SU-DHL-6 (cell line): ENCODE results near the gene APLNR.

Experiments used
- H2AFZ ChIP-seq: fragments of 200-600 bp; sonication (generic); 2 replicates; pipeline ENCODE4 v1.6.1; 2014; ENCODE audit warnings: low read depth, mild to moderate bottlenecking, moderate library complexity, mixed read lengths, antibody characterized with exemption, low read length; ENCODE audit not compliant: severe bottlenecking
- H3F3A ChIP-seq: fragments of 200-600 bp; shearing (Covaris generic); 2 replicates; pipeline ENCODE4 v1.6.0; 2016; ENCODE audit warnings: antibody characterized with exemption, mild to moderate bottlenecking; ENCODE audit not compliant: insufficient read depth
- H3K27ac ChIP-seq: fragments of 200-600 bp; sonication (generic); 2 replicates; pipeline ENCODE4 v1.5.1; 2016; ENCODE audit warnings: low read depth, mild to moderate bottlenecking, low read length, moderate library complexity, mixed read lengths
- H3K27me3 ChIP-seq: fragments of 200-600 bp; sonication (generic), shearing (Covaris generic); 2 replicates; pipeline ENCODE4 v1.6.0; 2014; ENCODE audit warnings: mild to moderate bottlenecking, low read length
- H3K36me3 ChIP-seq: fragments of 200-600 bp; sonication (generic); 2 replicates; pipeline ENCODE4 v1.6.1; 2014; ENCODE audit warnings: mild to moderate bottlenecking, low read length, mixed read lengths
- H3K4me2 ChIP-seq: fragments of 300-600, 200-600 bp; shearing (Covaris generic), sonication (generic); 2 replicates; pipeline ENCODE4 v1.6.0; 2014; ENCODE audit warnings: low read length, low read depth, mild to moderate bottlenecking; ENCODE audit not compliant: poor library complexity, severe bottlenecking
- H3K4me3 ChIP-seq: fragments of 200-600 bp; sonication (generic); 2 replicates; pipeline ENCODE4 v1.5.1; 2014; ENCODE audit warnings: antibody characterized with exemption, low read length, mild to moderate bottlenecking, mixed read lengths; ENCODE audit not compliant: insufficient read depth, poor library complexity, severe bottlenecking
- H3K79me2 ChIP-seq: fragments of 200-600 bp; sonication (generic); 2 replicates; pipeline ENCODE4 v1.6.1; 2014; ENCODE audit warnings: mild to moderate bottlenecking, low read length, moderate library complexity; ENCODE audit not compliant: insufficient read depth
- H3K9ac ChIP-seq: fragments of 200-600 bp; sonication (generic); 2 replicates; pipeline ENCODE4 v1.7.0; 2014; ENCODE audit warnings: mild to moderate bottlenecking, low read length
- H3K9me2 ChIP-seq: fragments of 200-600 bp; sonication (generic); replicated peaks from 2 replicates; pipeline ENCODE4 v1.6.1; 2014; ENCODE audit warnings: low read length; ENCODE audit not compliant: insufficient read depth
- H3K9me3 ChIP-seq: fragments of 200-600 bp; sonication (generic); 2 replicates; pipeline ENCODE4 v1.6.1; 2014; ENCODE audit warnings: low read length, mixed read lengths; ENCODE audit not compliant: insufficient read depth
- H4K20me1 ChIP-seq: fragments of 200-600 bp; sonication (generic); 2 replicates; pipeline ENCODE4 v1.6.1; 2014; ENCODE audit warnings: low read depth, mild to moderate bottlenecking, antibody characterized with exemption, low read length, moderate library complexity, mixed read lengths
- CTCF ChIP-seq: fragments of 200-600 bp; sonication (generic); IDR thresholded peaks from one replicate; pipeline ENCODE4 v1.5.1; 2017; ENCODE audit warnings: antibody characterized with exemption, mild to moderate bottlenecking, low read length, moderate library complexity; ENCODE audit not compliant: insufficient read depth, poor library complexity, severe bottlenecking
- EZH2phosphoT487 ChIP-seq: fragments of 200-600 bp; sonication (generic), shearing (Covaris generic); conservative IDR thresholded peaks from 2 replicates; pipeline ENCODE4 v1.6.1; 2018; ENCODE audit warnings: mild to moderate bottlenecking, antibody characterized with exemption, low read length, moderate library complexity, mixed read lengths

APLNR gene

GRCh38 chr11:57235761-57236703 lies 1.0 kb downstream of the APLNR start:
- H3K9ac ChIP-seq: no peak overlapping the region
- H3K9me2 ChIP-seq: no peaks in the 10 kb centered on the region
- no peaks in the 10 kb centered on the region for H3K9me3 ChIP-seq

GRCh38 chr11:57233702-57234101 lies 3.3 kb downstream of the APLNR start:
- no peak for TF ChIP-seq EZH2phosphoT487
- TF ChIP-seq CTCF: no peak
- H3K27ac ChIP-seq: no peak overlapping the region
- no peak overlapping the region for H3K9ac ChIP-seq
- H3K36me3 ChIP-seq: no peaks in the 10 kb centered on the region
- no peaks in the 10 kb centered on the region for H3F3A ChIP-seq
- H3K9me3 ChIP-seq: no peaks in the 10 kb centered on the region
- no peaks in the 10 kb centered on the region for H3K9me2 ChIP-seq
- no peaks in the 10 kb centered on the region for H4K20me1 ChIP-seq
- H3K4me3 ChIP-seq: no peak overlapping the region
- no peaks in the 10 kb centered on the region for H3K79me2 ChIP-seq
- no peaks in the 10 kb centered on the region for H3K27me3 ChIP-seq
- no peak overlapping the region for H3K4me2 ChIP-seq
- H2AFZ ChIP-seq: no peak overlapping the region

More at GRCh38 chr11:57235761-57236703, 1.0 kb downstream of the APLNR start:
- Histone ChIP-seq H3K27me3 (no peaks in the 10 kb centered on the region), H3K4me3 (no peak overlapping the region), H3F3A (no peaks in the 10 kb centered on the region), H3K79me2 (no peaks in the 10 kb centered on the region), H4K20me1 (no peaks in the 10 kb centered on the region), H2AFZ (no peak overlapping the region), H3K27ac (no peak overlapping the region), H3K4me2 (no peak overlapping the region), H3K36me3 (no peaks in the 10 kb centered on the region)
- TF ChIP-seq EZH2phosphoT487 (no peak), CTCF (no peak)

GRCh38 chr11:57231539-57232253 lies 5.4 kb downstream of the APLNR start:
- Histone ChIP-seq H2AFZ (no peak overlapping the region), H3K9ac (no peak overlapping the region), H3K9me3 (no peaks in the 10 kb centered on the region), H3K79me2 (no peaks in the 10 kb centered on the region), H4K20me1 (no peaks in the 10 kb centered on the region), H3K4me3 (no peak overlapping the region), H3F3A (no peaks in the 10 kb centered on the region), H3K4me2 (no peak overlapping the region), H3K27ac (no peak overlapping the region), H3K9me2 (no peaks in the 10 kb centered on the region), H3K36me3 (no peaks in the 10 kb centered on the region), H3K27me3 (no peaks in the 10 kb centered on the region)
- TF ChIP-seq EZH2phosphoT487 (no peak), CTCF (no peak)
